Mucosa of rectum (tissue), 2 donors: Measurements from ENCODE around the gene TMEFF2.

Source experiments
- H3K27ac ChIP-seq, 2 donors: one replicate each; pipeline ENCODE4 v1.7.0; 2013; ENCODE audit warnings: inconsistent platforms in 2 of 2, low read depth in 2 of 2, low read length in 2 of 2
- H3K27me3 ChIP-seq, 2 donors: one replicate each; pipeline ENCODE4 v1.7.0; 2013; ENCODE audit warnings: low read length in 2 of 2; ENCODE audit not compliant: control insufficient read depth in 2 of 2, insufficient read depth in 2 of 2
- H3K36me3 ChIP-seq, 2 donors: one replicate each; pipeline ENCODE4 v1.7.0; 2013; ENCODE audit warnings: low read length in 2 of 2; ENCODE audit not compliant: control insufficient read depth in 2 of 2, insufficient read depth in 2 of 2
- H3K4me1 ChIP-seq, 2 donors: one replicate each; pipeline ENCODE4 v1.7.0; 2013; ENCODE audit warnings: low read length in 2 of 2, mild to moderate bottlenecking in 1 of 2; ENCODE audit not compliant: control insufficient read depth in 2 of 2, insufficient read depth in 2 of 2
- H3K4me3 ChIP-seq, 2 donors: one replicate each; pipeline ENCODE4 v1.7.0; 2013; ENCODE audit warnings: low read length in 2 of 2
- H3K9ac ChIP-seq, 2 donors: one replicate each; pipeline ENCODE4 v1.7.0; 2013; ENCODE audit warnings: low read length in 2 of 2, low read depth in 1 of 2, mild to moderate bottlenecking in 1 of 2
- H3K9me3 ChIP-seq, 2 donors: one replicate each; pipeline ENCODE4 v1.7.0; 2013; ENCODE audit warnings: low read length in 2 of 2; ENCODE audit not compliant: control insufficient read depth in 2 of 2
- donor health status: healthy.
- donor health status: Normal muscosa, but diverticular disease.

Gene TMEFF2

GRCh38 chr2:192184349-192184748 is 10.4 kb downstream of the TMEFF2 start:
- Histone ChIP-seq H3K27me3 (no peaks in the 10 kb centered on the region), H3K4me3 (no peak overlapping the region), H3K9me3 (no peaks in the 10 kb centered on the region), H3K4me1 (no peaks in the 10 kb centered on the region), H3K36me3 (no peaks in the 10 kb centered on the region), H3K9ac (no peak overlapping the region), H3K27ac (no peak overlapping the region)

GRCh38 chr2:192183296-192183695 is 11.4 kb downstream of the TMEFF2 start:
- Histone ChIP-seq H3K36me3 (no peaks in the 10 kb centered on the region), H3K4me1 (no peaks in the 10 kb centered on the region), H3K9me3 (no peaks in the 10 kb centered on the region), H3K27me3 (no peaks in the 10 kb centered on the region), H3K9ac (no peak overlapping the region), H3K4me3 (no peak overlapping the region), H3K27ac (no peak overlapping the region)

GRCh38 chr2:192166946-192167345 is 27.8 kb downstream of the TMEFF2 start:
- H3K36me3 ChIP-seq, result no peaks in the 10 kb centered on the region
- H3K4me1 ChIP-seq, result no peaks in the 10 kb centered on the region

GRCh38 chr2:192165842-192166241 is 28.9 kb downstream of the TMEFF2 start:
- no peaks in the 10 kb centered on the region for H3K36me3 ChIP-seq
- H3K27me3 ChIP-seq, result no peaks in the 10 kb centered on the region
- no peak overlapping the region for H3K9ac ChIP-seq
- H3K4me1 ChIP-seq, result no peaks in the 10 kb centered on the region
- H3K27ac ChIP-seq, result no peak overlapping the region
- H3K4me3 ChIP-seq, result no peak overlapping the region
- no peaks in the 10 kb centered on the region for H3K9me3 ChIP-seq

More at GRCh38 chr2:192166946-192167345, 27.8 kb downstream of the TMEFF2 start:
- Histone ChIP-seq H3K27me3 (no peaks in the 10 kb centered on the region), H3K9me3 (no peaks in the 10 kb centered on the region), H3K27ac (no peak overlapping the region), H3K4me3 (no peak overlapping the region), H3K9ac (no peak overlapping the region)

GRCh38 chr2:192162392-192163042 is 32.2 kb downstream of the TMEFF2 start:
- no peaks in the 10 kb centered on the region for H3K27me3 ChIP-seq
- no peak overlapping the region for H3K9ac ChIP-seq
- no peak overlapping the region for H3K27ac ChIP-seq
- peak overlapping the region in 1 of 2 donors; percentile 46 for H3K4me3 ChIP-seq
- no peaks in the 10 kb centered on the region for H3K4me1 ChIP-seq
- H3K36me3 ChIP-seq, result no peaks in the 10 kb centered on the region
- H3K9me3 ChIP-seq, result no peaks in the 10 kb centered on the region

GRCh38 chr2:192161656-192162290 is 33.0 kb downstream of the TMEFF2 start:
- H3K4me3 ChIP-seq, result no peak overlapping the region
- no peak overlapping the region for H3K9ac ChIP-seq

GRCh38 chr2:192159736-192160135 is 35.0 kb downstream of the TMEFF2 start:
- Histone ChIP-seq H3K27ac (no peak overlapping the region), H3K36me3 (no peaks in the 10 kb centered on the region), H3K9ac (no peak overlapping the region), H3K4me1 (no peaks in the 10 kb centered on the region), H3K9me3 (no peaks in the 10 kb centered on the region), H3K4me3 (no peak overlapping the region), H3K27me3 (no peaks in the 10 kb centered on the region)

More at GRCh38 chr2:192161656-192162290, 33.0 kb downstream of the TMEFF2 start:
- no peaks in the 10 kb centered on the region for H3K9me3 ChIP-seq
- no peaks in the 10 kb centered on the region for H3K27me3 ChIP-seq
- H3K36me3 ChIP-seq, result no peaks in the 10 kb centered on the region
- H3K4me1 ChIP-seq, result no peaks in the 10 kb centered on the region
- no peak overlapping the region for H3K27ac ChIP-seq

- no peaks in the 10 kb centered on the region for H3K36me3 ChIP-seq
- no peak overlapping the region for H3K27ac ChIP-seq
- H3K27me3 ChIP-seq, result no peaks in the 10 kb centered on the region
- no peak overlapping the region for H3K9ac ChIP-seq
- H3K4me1 ChIP-seq, result no peaks in the 10 kb centered on the region
- H3K9me3 ChIP-seq, result no peaks in the 10 kb centered on the region
- H3K4me3 ChIP-seq, result no peak overlapping the region
Observed at GRCh38 chr2:192159208-192159607, 35.5 kb downstream of the TMEFF2 start.

GRCh38 chr2:192157776-192158175 is 37.0 kb downstream of the TMEFF2 start:
- H3K9me3 ChIP-seq, result no peaks in the 10 kb centered on the region
- no peaks in the 10 kb centered on the region for H3K27me3 ChIP-seq
- H3K9ac ChIP-seq, result no peak overlapping the region
- H3K36me3 ChIP-seq, result no peaks in the 10 kb centered on the region
- H3K4me3 ChIP-seq, result no peak overlapping the region
- no peaks in the 10 kb centered on the region for H3K4me1 ChIP-seq
- H3K27ac ChIP-seq, result no peak overlapping the region

GRCh38 chr2:192155511-192156118 is 39.1 kb downstream of the TMEFF2 start:
- Histone ChIP-seq H3K4me1 (no peaks in the 10 kb centered on the region), H3K9me3 (no peaks in the 10 kb centered on the region), H3K36me3 (no peaks in the 10 kb centered on the region), H3K4me3 (no peak overlapping the region), H3K27me3 (no peaks in the 10 kb centered on the region), H3K27ac (no peak overlapping the region), H3K9ac (no peak overlapping the region)
